Right ventricle myocardium inferior (tissue), 1 donor: ENCODE results near the gene ADAM8. TPM values are rescaled to one million over a fixed set of nuclear protein-coding genes. Genes with fewer than 3 reads are reported as not detected.
"Not testable (repeated sequence)": the region's sequence is repeated elsewhere in the genome, so short reads cannot be mapped to it uniquely, and the experiment has no call there.

ENCODE experiments used
- ATAC-seq: fragments of 200-7000 bp; cut with Tn5 transposase; one replicate; pipeline ENCODE4 v1.9.1; 2020; ENCODE audit warnings: mild to moderate bottlenecking, moderate library complexity
- DNase-seq: peaks from one replicate; pipeline ENCODE4 v3.0.0; 2021; ENCODE audit errors: missing footprints
- intact Hi-C: fragments of 100-400 bp; cut with DNase I; formaldehyde crosslinking; loops from one replicate; pipeline ENCODE4 v1.11.0; 2022
- total RNA-seq: library from RNA; stranded (reverse); fragmentation: NEBNext Ultra II Directional; extraction: Animal tissue kit (Norgen Biotek cat#: 25700); gene quantifications from one replicate; pipeline ENCODE4 v1.2.1, GENCODE V29; 2021
- donor health status: DM: no; HTN: yes; CAD: no; lungs with severe emphysema.

The ADAM8 gene
- total RNA-seq, 1 donor from 2014 or later: 2.0 TPM

GRCh38 chr10:133273534-133274143, 3.0 kb downstream of the ADAM8 start:
- DNase-seq (no peak), ATAC-seq (no peak)
- intact Hi-C loops: no loop called here

- intact Hi-C loops: no loop called here
- ATAC-seq: no peak
- DNase-seq: no peak
Observed at GRCh38 chr10:133272964-133273420, 3.7 kb downstream of the ADAM8 start.

- intact Hi-C loops: no loop called here
- no peak for DNase-seq
- no peak for ATAC-seq
Observed at GRCh38 chr10:133272301-133272963, 4.2 kb downstream of the ADAM8 start.

DNA sequence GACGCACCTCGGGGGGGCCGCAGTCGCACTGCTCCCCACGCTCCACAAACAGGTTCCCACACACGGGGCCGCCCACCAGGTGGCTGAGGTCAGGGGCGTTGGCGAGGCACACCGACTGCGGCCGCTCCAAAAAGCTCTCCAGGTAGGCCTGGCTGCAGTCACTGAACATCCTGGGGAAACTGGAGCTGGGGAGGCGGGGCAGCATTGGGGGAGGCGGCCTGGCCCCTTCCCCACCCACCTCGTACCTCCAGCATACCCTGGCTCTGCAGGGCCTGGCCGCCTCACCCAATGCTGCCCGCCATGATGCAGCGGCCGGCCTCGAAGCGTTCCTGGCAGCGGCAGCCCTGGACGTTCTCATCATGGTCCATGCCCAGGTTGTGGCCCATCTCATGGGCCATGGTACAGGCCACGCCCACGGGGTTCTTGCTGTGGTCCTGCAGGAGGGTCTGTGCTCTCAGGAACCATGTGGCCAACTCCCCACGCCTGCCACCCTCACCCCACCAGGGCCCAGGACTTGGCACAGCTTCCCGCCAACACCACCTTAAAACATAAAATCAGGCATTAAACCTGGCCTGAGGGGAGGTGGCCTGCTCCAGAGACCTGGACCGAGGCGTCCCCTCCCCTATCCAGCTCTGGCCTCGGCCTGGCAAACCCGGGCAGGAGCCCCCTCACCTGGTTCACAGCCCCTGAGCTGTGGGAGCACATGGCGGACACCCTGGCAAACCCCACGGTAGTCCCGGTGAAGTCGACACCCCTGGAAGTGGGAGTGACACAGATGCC, 5.0 kb downstream of the ADAM8 start:
- no peak for DNase-seq
- ATAC-seq: no peak
- intact Hi-C loops: no loop called here

GRCh38 chr10:133270773-133271297, 5.8 kb downstream of the ADAM8 start:
- intact Hi-C loops: no loop called here
- no peak for ATAC-seq

DNA sequence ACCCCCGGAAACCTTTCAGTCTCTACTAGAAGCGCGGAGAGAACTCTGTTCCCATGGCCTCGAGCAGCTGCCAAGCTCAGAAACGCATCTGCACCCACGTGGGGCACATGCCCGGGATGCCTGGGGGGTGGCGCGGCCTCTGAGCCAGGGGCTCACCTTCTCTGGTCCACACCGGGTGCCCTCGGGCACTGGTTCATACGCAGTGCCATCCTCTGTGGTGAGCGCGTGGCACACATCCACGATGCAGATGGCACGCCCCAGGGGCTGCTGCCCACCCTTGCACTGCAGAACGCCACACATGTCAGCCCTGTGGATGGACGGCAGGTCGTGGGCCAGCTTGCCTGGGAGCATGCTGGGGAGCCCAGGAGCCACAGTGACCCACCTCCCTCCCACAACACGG, 6.5 kb downstream of the ADAM8 start:
- DNase-seq (no peak), ATAC-seq (no peak)
- intact Hi-C loops: no loop called here

More at GRCh38 chr10:133270773-133271297, 5.8 kb downstream of the ADAM8 start:
- DNase-seq: no peak

- intact Hi-C loops: no loop called here
- DNase-seq (no peak), ATAC-seq (no peak)
Observed at GRCh38 chr10:133269367-133269766, 7.3 kb downstream of the ADAM8 start.

- no peak for DNase-seq
- no peak for ATAC-seq
- intact Hi-C loops: no loop called here
Observed at GRCh38 chr10:133268532-133268931, 8.1 kb downstream of the ADAM8 start.

- intact Hi-C loops: no loop called here
- ATAC-seq (no peak), DNase-seq (no peak)
Observed at GRCh38 chr10:133267829-133268228, 8.8 kb downstream of the ADAM8 start.

GRCh38 chr10:133267293-133267692, 9.4 kb downstream of the ADAM8 start:
- ATAC-seq (no peak), DNase-seq (no peak)
- intact Hi-C loops: no loop called here

DNA sequence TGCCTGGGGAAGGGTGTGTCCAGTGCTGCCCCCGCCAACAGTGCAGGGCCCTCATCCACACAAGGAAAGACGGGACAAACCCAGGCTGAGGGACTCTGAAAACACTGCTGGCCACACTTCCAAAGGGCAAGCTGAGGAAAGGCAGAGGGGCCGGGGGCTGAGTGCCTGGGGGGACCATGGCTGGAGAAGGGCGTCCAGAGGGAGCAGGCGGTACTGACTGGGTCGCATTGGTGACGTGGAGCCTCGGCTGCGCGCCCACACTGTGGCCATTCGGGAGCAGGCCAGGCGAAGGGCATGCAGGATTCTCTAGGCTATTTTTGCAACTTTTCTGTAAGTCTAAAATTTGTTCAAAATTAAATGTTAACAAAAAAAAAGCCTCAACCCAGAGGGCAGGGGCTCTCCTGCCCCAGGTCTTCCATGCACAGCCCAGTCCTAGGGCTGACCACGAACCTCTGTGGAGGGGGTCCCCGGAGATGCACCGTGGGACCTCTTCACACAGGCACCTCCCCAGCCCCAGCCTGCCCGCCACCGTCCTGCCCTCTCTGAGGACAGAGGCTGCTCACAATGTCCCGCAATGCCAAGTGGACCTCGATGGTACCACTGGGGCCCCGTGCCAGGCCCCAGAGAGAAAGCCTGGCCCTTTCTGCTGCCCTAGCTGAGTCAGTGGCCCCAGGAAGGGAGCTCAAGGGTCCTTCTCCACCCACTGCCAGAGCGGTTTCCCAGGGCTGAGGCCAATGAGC, 10.4 kb downstream of the ADAM8 start:
- no peak for ATAC-seq
- intact Hi-C loops: no loop called here
- DNase-seq: no peak

GRCh38 chr10:133265052-133265451, 11.6 kb downstream of the ADAM8 start:
- DNase-seq, ATAC-seq, intact Hi-C loops: not testable (repeated sequence)

DNA sequence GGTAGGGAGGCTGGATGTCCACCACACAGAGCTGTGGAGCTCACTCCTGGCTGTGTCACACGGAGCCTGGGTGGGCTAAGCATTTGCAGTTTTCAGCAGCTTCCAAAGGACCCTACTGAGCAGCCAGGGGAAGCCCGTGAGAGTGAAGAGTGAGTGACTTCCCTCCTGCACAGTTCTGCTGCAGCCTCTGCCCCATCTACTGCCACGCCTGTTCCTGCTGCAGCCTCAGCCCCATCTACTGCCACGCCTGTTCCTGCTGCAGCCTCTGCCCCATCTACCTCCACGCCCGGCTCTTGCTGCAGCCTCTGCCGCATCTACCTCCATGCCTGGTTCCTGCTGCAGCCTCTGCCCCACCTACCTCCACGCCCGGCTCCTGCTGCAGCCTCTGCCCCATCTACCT, 12.2 kb downstream of the ADAM8 start:
- intact Hi-C loops: loop anchor here (5.0 kb wide), 1 partner anchor 43 kb away; the partner anchor contains the start of genes TUBGCP2 and ZNF511
- no peak for ATAC-seq
- DNase-seq: no peak

DNA sequence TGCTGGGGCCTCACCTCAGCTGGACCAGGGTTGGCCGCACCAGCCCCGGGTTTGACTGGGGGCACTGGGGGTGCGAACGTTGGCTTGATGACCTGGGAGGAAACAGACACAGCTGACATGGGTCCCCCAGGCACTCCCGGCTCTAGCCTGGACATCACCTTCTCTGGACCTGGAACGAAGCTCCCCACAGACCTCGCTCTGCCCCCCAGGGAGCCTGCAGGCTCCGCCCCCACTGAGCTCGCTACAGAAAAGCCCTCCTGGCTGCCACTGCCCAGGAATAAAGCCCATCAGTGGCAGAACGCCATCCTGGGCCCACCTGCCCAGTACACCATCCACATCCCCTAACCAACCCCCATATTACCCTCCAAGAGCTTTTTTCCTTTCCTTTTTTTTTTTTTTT, 13.0 kb downstream of the ADAM8 start:
- intact Hi-C loops: loop anchor here (5.0 kb wide), 1 partner anchor 44 kb away; the partner anchor contains the start of genes TUBGCP2 and ZNF511
- ATAC-seq: no peak
- DNase-seq: no peak

DNA sequence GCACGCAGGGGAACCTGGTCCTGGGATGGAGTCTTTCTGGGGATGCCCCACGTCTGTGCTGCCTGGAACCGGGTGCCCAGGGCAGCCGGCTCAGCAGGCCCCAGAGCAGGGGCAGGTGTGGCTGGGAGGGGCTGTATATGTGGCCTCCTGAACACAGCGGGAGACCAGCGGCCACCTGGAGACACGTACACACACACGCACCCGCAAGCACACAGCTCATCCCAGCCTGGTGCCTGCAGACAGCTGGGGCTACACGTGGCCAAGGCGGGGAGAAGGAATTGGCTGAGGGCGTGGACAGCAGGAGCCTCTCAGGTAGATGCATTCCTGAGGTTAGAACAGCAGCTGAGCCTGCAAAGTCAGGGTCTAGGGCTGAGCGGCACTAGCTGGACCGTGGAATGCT, 14.0 kb downstream of the ADAM8 start:
- no peak for DNase-seq
- intact Hi-C loops: loop anchor here (5.0 kb wide), 1 partner anchor 45 kb away; the partner anchor contains the start of genes TUBGCP2 and ZNF511
- ATAC-seq: no peak

- ATAC-seq (peak; percentile 86), DNase-seq (peak; percentile 96)
- intact Hi-C loops: loop anchor here (5.0 kb wide), 1 partner anchor 45 kb away; the partner anchor contains the start of genes TUBGCP2 and ZNF511
Observed at GRCh38 chr10:133261726-133262325, 14.8 kb downstream of the ADAM8 start.

GRCh38 chr10:133260895-133261725, 15.6 kb downstream of the ADAM8 start:
- peak; percentile 49 for ATAC-seq
- DNase-seq: peak; percentile 83
- intact Hi-C loops: loop anchor here (5.0 kb wide), 1 partner anchor 46 kb away; the partner anchor contains the start of genes TUBGCP2 and ZNF511
